HG03135 (cell line): ENCODE measurements around the gene CARMIL1.

ENCODE experiments used
- ATAC-seq: cut with Tn5 transposase; IDR thresholded peaks from one replicate; pipeline ENCODE4 v1.9.1; 2021; ENCODE audit warnings: mild to moderate bottlenecking, moderate library complexity; ENCODE audit not compliant: unreplicated experiment

The CARMIL1 gene

GRCh38 chr6:25332655-25333071, 53.5 kb downstream of the CARMIL1 start:
- ATAC-seq: no peak

- ATAC-seq: no peak
Observed at GRCh38 chr6:25333471-25333870, 54.3 kb downstream of the CARMIL1 start.

- ATAC-seq: no peak
Observed at GRCh38 chr6:25334793-25335192, 55.6 kb downstream of the CARMIL1 start.

GRCh38 chr6:25336996-25337395, 57.8 kb downstream of the CARMIL1 start:
- no peak for ATAC-seq

- no peak for ATAC-seq
Observed at GRCh38 chr6:25337431-25337830, 58.3 kb downstream of the CARMIL1 start.

GRCh38 chr6:25340431-25341202, 61.4 kb downstream of the CARMIL1 start:
- ATAC-seq: no peak

GRCh38 chr6:25341203-25341552, 62.0 kb downstream of the CARMIL1 start:
- no peak for ATAC-seq

- no peak for ATAC-seq
Observed at GRCh38 chr6:25341923-25342619, 62.9 kb downstream of the CARMIL1 start.

- no peak for ATAC-seq
Observed at GRCh38 chr6:25342802-25343201, 63.6 kb downstream of the CARMIL1 start.

- no peak for ATAC-seq
Observed at GRCh38 chr6:25343984-25344383, 64.8 kb downstream of the CARMIL1 start.

- no peak for ATAC-seq
Observed at GRCh38 chr6:25344827-25345226, 65.7 kb downstream of the CARMIL1 start.

- no peak for ATAC-seq
Observed at GRCh38 chr6:25346064-25346463, 66.9 kb downstream of the CARMIL1 start.

GRCh38 chr6:25350573-25350972, 71.4 kb downstream of the CARMIL1 start:
- no peak for ATAC-seq

GRCh38 chr6:25351485-25351884, 72.3 kb downstream of the CARMIL1 start:
- ATAC-seq: no peak

- no peak for ATAC-seq
Observed at GRCh38 chr6:25352285-25352684, 73.1 kb downstream of the CARMIL1 start.

- no peak for ATAC-seq
Observed at GRCh38 chr6:25354078-25354932, 75.1 kb downstream of the CARMIL1 start.

- ATAC-seq: no peak
Observed at GRCh38 chr6:25359191-25359861, 80.2 kb downstream of the CARMIL1 start.

GRCh38 chr6:25359891-25360290, 80.7 kb downstream of the CARMIL1 start:
- ATAC-seq: no peak

- ATAC-seq: no peak
Observed at GRCh38 chr6:25360621-25361020, 81.4 kb downstream of the CARMIL1 start.

- no peak for ATAC-seq
Observed at GRCh38 chr6:25363427-25363826, 84.3 kb downstream of the CARMIL1 start.

GRCh38 chr6:25365154-25365553, 86.0 kb downstream of the CARMIL1 start:
- no peak for ATAC-seq
